Motor neuron (in vitro differentiated cells): ENCODE data around the gene SNAPIN. TPM values are rescaled to one million over a fixed set of nuclear protein-coding genes. Genes with fewer than 3 reads are reported as not detected.

Source experiments
- ATAC-seq, 8 experiments: fragments of 200-7000 bp; cut with Tn5 transposase; replicated peaks in 6 of 8; 2 replicates each; pipeline ENCODE4 v1.8.0; 2021; ENCODE audit warnings: mild to moderate bottlenecking in 8 of 8, moderate library complexity in 8 of 8
- H3K27ac ChIP-seq, 2 donors: fragments of 250-450 bp; sonication (Bioruptor Pico); 2 replicates each; pipeline ENCODE4 v1.9.0; 2021; ENCODE audit warnings: antibody characterized with exemption in 2 of 2, mild to moderate bottlenecking in 2 of 2, moderate library complexity in 1 of 2
- H3K4me1 ChIP-seq, 2 donors: fragments of 250-450 bp; sonication (Bioruptor Pico); replicated peaks in 1 of 2; 2 replicates each; pipeline ENCODE4 v1.6.1; 2021; ENCODE audit warnings: antibody characterized with exemption in 2 of 2, mild to moderate bottlenecking in 2 of 2, moderate library complexity in 1 of 2
- H3K4me3 ChIP-seq, 5 donors: fragments of 250-450 bp; sonication (Bioruptor Pico); 2 replicates each; pipeline ENCODE4 v1.9.0; 2021; ENCODE audit warnings: antibody characterized with exemption in 5 of 5, mild to moderate bottlenecking in 5 of 5, moderate library complexity in 4 of 5
- WGBS, 10 experiments: fragments of 450-650 bp; shearing (Covaris generic); methylation state at CpG; one replicate each; pipeline ENCODE4 v1.0.0; 2022; 5-methylcytosine and 5-hydroxymethylcytosine counted together
- in situ Hi-C, 9 experiments: fragments of 400-800 bp; cut with MboI; loops; one replicate each; pipeline ENCODE4 v1.15.0; 2021; ENCODE audit warnings: low sequenced_read_pairs in 9 of 9, low pct_unique_long_range_greater_than_20kb in 2 of 9; ENCODE audit not compliant: unreplicated experiment in 9 of 9
- total RNA-seq, 8 experiments: library from RNA; unstranded; fragments of 300-600 nt; gene quantifications; 2 replicates each; pipeline versions ENCODE4 v1.2.3 to v1.2.4, GENCODE V29; 2022

Gene SNAPIN
- total RNA-seq, 8 experiments from 2014 or later: 36.1 to 93.5 (median 53.3) TPM

DNA sequence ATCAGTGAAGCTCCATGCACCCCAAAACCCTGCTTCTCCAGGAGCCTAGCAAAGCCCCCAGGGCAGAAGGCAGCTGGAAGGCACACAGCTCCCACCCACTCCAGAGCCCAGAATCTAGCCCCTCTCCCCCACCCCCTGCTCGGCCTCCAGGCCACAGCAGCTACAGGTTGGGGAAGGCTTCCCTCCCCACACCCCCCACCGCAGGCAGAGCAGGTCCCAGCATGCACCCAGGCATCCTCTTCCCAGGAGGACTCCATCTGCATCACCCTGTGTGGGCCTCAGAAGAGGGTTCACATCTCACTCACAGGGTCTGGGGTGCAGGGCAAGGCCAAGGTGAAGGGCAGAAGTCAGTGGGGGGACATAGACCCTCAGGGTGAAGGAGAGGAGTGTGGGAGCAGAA lies 43.1 kb upstream of the SNAPIN start:
- 50% methylated on average over 1 of the region's 2 CpGs; no CpG with 5 or more reads in 9 of the 10 experiments for WGBS, 10 experiments
- Histone ChIP-seq H3K4me3 (no peak overlapping the region), H3K27ac (no peak overlapping the region), H3K4me1 (peaks cover 10 to 23% of the 10 kb centered on the region in 2 donors)
- in situ Hi-C loops: no loop called here
- ATAC-seq: no peak

DNA sequence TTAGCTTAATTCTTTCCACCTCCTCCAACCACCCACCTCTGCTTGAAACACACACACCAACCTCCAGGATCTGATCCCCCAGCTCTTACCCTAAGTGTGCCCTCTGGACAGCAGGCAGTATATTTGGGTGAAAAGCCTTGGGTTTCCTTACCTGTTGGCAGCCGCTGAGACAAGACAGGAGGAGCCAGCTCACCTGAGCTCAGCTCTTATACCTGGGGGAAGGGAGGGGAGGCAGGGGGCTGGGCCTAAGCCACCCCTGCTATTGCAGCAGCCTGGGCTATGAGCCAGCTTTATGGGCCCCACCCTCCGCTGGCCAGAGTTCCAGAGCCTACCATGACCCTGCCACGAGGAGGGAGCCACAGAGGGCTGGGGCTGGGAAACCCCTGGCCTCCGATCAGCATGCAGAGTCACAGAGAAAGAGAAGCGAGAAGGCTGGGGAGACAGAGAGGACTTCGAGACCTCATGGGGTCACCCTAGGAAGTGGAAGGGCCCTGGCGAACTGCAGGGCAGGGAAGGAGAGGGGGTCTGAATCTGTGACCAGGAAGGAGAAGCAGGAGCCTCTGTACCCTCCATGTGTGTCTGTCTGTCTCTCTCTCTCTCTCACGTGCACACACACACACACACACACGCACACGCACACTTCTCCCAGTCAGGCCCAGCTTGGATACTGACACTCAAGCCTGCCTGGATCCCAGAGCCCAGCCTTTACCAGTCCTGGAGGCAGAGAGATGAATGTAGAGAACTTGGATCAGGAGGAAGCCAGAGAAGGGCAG lies 42.2 kb upstream of the SNAPIN start, which contains the start of gene S100A14:
Gene S100A14, minus strand, starts transcription at position 182 of the 773 bp plus-strand sequence. CDS start 467 bp downstream, outside the sequence.
- Histone ChIP-seq H3K4me3 (no peak within 1 kb of the TSS), H3K27ac (no peak within 1 kb of the TSS), H3K4me1 (peaks cover 10 to 23% of the 10 kb centered on the region in 2 donors)
- peak in 2 of 8 experiments; percentile 11 for ATAC-seq
- WGBS, 10 experiments: 60 to 74% (median 72%) methylated on average over 2 to 4 of the region's 10 CpGs; no CpG with 5 or more reads in 7 of the 10 experiments
- in situ Hi-C loops: no loop called here

DNA sequence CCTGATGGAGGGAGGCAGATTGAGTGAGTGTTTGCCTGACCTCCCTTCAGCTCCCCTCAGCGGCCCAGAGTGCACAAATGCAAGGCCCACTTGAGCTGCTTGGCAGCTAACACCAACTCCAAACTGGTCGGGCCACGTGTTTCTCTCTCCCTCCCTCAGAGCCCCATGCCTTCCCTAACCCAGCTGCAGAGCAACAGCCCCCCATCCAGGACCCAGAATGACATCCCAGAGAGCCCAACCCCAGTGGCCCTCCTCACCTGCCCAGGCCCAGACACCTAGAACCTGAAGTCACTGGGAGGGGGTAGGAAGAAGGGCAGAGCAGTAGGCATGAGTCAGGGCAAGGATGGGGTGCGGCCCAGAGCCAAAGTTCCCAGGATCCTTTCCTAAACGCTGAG lies 41.6 kb upstream of the SNAPIN start:
- WGBS, 10 experiments: 40 to 90% (median 60%) methylated on average over 1 to 3 of the region's 5 CpGs; no CpG with 5 or more reads in 2 of the 10 experiments

DNA sequence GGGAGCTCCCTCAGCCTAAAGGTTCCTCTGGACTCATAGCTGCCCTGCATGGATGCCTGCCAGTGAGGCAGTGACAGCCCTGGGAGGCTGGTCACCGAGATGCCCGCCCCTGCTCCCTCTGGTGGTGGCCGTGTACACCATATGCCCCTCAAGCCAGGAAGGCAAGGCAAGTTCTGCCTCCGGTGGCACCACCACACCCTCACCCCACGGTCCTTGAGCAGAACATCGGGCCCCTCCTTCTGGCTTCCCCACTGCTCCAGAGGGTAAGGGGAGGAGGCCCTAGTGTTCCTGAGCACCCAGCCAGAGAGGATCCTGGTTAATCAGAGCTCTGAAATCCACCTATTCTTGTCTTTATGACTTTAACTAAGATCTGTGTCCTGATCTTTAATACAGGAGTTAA lies 40.8 kb upstream of the SNAPIN start:
- 27 to 95% (median 68%) methylated on average over 2 to 6 of the region's 6 CpGs; no CpG with 5 or more reads in 4 of the 10 experiments for WGBS, 10 experiments
- ATAC-seq: peak in 6 of 8 experiments; percentile 65 to 95 (median 76)
- in situ Hi-C loops: no loop called here

More for the DNA sequence above, 41.6 kb upstream of the SNAPIN start:
- H3K4me1 ChIP-seq: peaks cover 12 to 17% of the 10 kb centered on the region in 2 donors
- in situ Hi-C loops: no loop called here
- H3K27ac ChIP-seq: no peak overlapping the region
- H3K4me3 ChIP-seq: no peak overlapping the region
- no peak for ATAC-seq

DNA sequence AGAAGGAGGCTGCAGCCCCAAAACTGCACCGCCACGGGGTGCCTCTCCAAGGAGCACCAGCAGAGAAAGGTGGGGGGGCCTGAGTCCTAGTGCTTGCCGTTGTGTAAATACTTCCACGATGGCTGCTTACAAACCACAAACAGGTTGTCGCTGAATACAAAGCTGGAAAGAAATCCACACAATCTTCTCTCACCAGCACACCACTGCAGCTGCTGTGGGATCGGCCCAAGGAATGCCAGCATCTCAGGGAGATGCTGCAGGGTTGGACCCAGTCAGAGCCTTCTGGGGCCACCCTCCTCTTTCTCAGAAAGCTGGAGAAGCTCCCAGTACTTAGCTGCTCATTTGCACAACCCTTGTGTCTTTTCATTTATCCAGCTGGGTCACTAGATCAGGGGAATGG lies 39.3 kb upstream of the SNAPIN start:
- Histone ChIP-seq H3K27ac (no peak overlapping the region), H3K4me1 (peaks cover 5% of the 10 kb centered on the region in 2 donors), H3K4me3 (no peak overlapping the region)
- 70 to 100% (median 96%) methylated on average over 1 to 5 of the region's 6 CpGs; no CpG with 5 or more reads in 3 of the 10 experiments for WGBS, 10 experiments
- in situ Hi-C loops: no loop called here
- no peak for ATAC-seq

More for the DNA sequence above, 40.8 kb upstream of the SNAPIN start:
- Histone ChIP-seq H3K27ac (no peak overlapping the region), H3K4me1 (peaks cover 8 to 9% of the 10 kb centered on the region in 2 donors), H3K4me3 (no peak overlapping the region)

DNA sequence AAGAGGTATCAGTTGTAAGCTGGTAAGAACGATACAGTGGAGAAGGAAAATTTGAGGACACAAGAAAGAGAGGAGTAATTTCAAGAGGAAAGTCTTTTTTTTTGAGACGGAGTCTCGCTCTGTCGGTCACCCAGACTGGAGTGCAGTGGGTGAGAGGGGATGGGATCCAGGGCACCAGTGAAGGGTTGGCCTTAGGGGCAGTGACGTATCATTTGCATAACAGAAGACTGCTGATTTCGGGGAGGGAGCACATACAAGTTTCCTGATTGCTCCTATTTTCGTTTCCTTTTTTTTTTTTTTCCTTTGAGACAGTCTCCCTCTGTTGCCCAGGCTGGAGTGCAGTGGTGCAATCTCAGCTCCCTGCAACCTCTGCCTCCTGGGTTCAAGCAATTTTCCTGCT lies 35.4 kb upstream of the SNAPIN start:
- peaks cover 22 to 24% of the 10 kb centered on the region in 2 donors for H3K4me1 ChIP-seq
- ATAC-seq: no peak
- no peak overlapping the region for H3K4me3 ChIP-seq
- 23 to 100% (median 56%) methylated on average over 1 to 7 of the region's 7 CpGs; no CpG with 5 or more reads in 1 of the 10 experiments for WGBS, 10 experiments
- in situ Hi-C loops: no loop called here
- H3K27ac ChIP-seq: no peak overlapping the region

DNA sequence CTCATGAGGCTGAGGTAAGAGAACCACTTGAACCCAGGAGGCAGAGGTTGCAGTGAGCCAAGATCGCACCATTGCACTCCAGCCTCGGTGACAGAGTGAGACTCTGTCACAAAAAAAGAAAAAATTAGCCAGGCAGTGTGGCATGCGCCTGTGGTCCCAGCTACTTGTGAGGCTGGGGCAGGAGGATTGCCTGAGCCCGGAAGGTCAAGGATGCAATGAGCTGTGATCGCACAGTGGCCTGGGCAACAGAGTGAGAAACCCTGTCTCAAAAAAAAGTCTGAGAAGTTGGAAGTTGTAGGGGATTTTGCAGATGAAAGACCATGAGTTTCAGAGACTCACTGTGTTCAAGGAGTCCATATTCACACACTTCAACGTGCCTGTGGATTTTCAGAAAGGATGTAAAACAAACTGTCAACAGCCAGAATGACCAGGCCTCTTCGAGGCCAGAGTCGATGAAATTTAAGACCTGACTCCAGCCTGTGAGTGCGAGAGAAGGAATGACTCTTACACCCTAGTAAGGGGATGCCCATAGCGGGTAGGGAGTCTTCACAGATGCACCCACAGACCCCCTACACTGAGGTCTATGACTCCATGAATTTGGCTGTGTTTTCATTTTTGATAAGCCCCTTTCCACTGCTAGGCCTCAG lies 33.4 kb upstream of the SNAPIN start:
- Histone ChIP-seq H3K4me1 (peaks cover 23 to 24% of the 10 kb centered on the region in 2 donors), H3K27ac (no peak overlapping the region), H3K4me3 (no peak overlapping the region)
- WGBS, 10 experiments: 40 to 95% (median 90%) methylated on average over 1 to 9 of the region's 10 CpGs; no CpG with 5 or more reads in 2 of the 10 experiments
- in situ Hi-C loops: loop anchor here in 3 of 9 experiments (25.0 kb wide), 1 partner anchor 113 kb away; no protein-coding TSS in a partner anchor
- no peak for ATAC-seq

DNA sequence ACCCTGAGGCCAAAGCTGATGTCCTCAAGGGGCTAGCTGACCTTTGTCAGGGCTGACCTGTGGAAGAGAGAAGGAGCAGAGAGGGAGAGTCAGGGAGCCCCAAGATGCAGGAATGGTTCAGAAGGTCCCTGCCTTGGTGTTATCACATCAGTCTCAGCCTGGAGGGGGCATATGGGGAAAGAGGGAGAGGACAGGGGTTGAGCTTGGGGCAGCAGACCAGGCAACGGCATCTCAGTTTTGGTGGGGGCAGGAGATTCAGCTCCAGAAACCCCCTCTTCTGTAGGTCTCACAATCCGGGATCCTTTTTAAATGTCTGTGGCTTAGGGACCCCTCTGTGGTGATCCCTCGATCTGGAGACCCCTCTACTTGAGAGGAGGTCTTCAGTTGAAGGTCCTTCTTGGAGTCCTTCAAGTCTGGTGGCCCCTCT lies 32.0 kb upstream of the SNAPIN start:
- no peak for ATAC-seq

DNA sequence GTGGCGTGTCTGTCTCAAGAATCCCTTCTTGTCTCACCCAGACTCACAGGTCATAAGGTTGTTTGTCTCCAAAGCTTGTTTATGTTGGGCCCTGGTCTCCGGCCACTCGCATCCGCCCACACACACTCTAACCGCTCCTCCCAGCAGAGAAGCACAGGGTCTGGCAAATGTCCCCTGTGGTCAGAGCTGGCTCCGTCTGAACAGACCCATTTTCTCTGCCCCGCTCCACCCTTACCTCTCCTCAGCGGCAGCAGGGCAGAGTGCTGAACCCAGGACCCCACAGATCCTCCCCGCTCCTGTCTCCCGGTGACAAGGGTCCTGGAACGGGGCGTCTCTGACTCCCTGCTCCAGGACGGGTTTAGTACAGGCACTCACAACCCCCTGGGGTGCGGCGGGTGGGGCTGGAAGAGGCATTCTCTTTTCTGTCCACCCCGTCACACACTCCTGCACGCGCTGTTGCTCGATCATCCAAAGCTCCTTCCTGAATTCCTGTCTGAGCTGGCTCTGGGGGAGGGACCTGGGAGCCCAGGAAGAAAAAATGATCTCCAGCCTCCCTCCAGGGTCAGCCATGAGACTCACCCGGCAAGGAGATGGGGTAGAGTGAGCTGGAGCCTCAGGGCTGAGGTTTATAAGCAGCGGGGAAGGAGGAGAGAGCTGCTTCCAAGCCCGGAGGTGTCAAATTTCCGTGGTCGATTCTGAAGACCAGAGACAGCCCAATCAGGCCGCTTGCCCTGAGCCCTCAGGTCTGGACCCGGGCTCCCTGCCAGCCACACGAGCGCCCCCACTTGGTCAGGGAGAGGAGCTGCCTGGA lies 31.4 kb upstream of the SNAPIN start, which contains the start of gene S100A13:
Gene S100A13, minus strand, starts transcription at position 602 of the 811 bp plus-strand sequence. CDS start 1,033 bp downstream, outside the sequence.
- ATAC-seq: peak; percentile 82 to 95 (median 87)
- 0 to 37% (median 0%) methylated on average over 1 to 12 of the region's 28 CpGs; no CpG with 5 or more reads in 3 of the 10 experiments for WGBS, 10 experiments
- Histone ChIP-seq H3K27ac (peak within 1 kb of the TSS; percentile 27 to 74), H3K4me1 (peaks cover 19 to 26% of the 10 kb centered on the region in 2 donors), H3K4me3 (peak within 1 kb of the TSS; percentile 11 to 31 (median 29))
- in situ Hi-C loops: loop anchor here in 3 of 9 experiments (25.0 kb wide), 1 partner anchor 115 kb away; no protein-coding TSS in a partner anchor

More for the DNA sequence above, 32.0 kb upstream of the SNAPIN start:
- in situ Hi-C loops: loop anchor here in 3 of 9 experiments (25.0 kb wide), 1 partner anchor 114 kb away; no protein-coding TSS in a partner anchor
- H3K4me1 ChIP-seq: peaks cover 21 to 26% of the 10 kb centered on the region in 2 donors
- H3K27ac ChIP-seq: peak overlapping the region in 1 of 2 donors; percentile 74
- WGBS, 10 experiments: 64 to 80% (median 78%) methylated on average over 1 to 3 of the region's 3 CpGs; no CpG with 5 or more reads in 7 of the 10 experiments
- peak overlapping the region in 4 of 5 donors; percentile 11 to 31 (median 30) for H3K4me3 ChIP-seq

DNA sequence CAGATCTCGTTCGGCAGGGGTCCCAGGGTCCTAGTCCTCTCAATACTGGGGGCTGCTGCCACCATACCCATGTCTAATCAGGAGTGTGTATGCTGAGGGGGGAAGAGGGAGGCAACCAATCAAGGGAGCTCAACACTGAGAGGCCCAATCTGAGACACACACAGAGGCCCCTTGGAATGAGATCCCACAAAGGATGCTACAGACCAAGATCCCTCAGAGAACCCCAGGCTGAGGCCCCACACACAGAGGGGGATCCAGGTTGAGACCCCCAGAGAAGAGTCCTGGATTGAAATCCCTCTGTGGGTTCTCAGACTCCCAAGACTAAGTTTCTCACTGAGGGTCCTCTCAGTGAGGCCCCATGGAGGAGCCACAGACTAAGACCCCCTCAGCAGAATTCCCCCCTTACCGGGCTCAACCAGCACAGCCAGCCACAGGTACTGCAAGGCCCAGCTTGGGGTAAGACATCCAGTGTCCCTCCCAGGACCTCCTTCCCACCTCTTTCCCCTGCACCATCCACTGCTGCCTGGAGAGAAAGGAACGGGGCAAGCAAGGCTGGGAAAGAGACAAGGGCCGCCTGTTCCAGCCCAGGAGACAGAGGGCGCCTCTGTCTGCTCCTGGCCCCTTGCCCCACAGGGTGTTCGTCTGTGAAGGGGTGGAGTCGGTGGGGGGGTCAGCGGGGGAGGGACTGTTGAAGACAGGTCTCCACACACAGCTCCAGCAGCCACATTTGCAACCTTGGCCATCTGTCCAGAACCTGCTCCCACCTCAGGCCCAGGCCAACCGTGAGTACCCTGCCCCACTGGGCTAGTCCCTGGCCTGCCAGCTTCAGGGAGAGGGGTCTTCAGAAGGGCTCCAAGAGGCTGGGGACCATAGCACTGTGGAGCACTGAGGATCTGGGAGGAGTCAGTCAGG lies 30.5 kb upstream of the SNAPIN start, which contains the start of gene S100A1:
Gene S100A1, plus strand, starts transcription at position 720 of the 912 bp plus-strand sequence. CDS start 2,088 bp downstream, outside the sequence.
- H3K27ac ChIP-seq: peak within 1 kb of the TSS; percentile 27 to 74
- WGBS, 10 experiments: 8 to 100% (median 54%) methylated on average over 1 to 4 of the region's 10 CpGs; no CpG with 5 or more reads in 5 of the 10 experiments
- H3K4me3 ChIP-seq: peak within 1 kb of the TSS; percentile 11 to 31 (median 29)
- H3K4me1 ChIP-seq: peaks cover 19 to 26% of the 10 kb centered on the region in 2 donors
- ATAC-seq: peak in 1 of 8 experiments; percentile 11
- in situ Hi-C loops: loop anchor here in 3 of 9 experiments (25.0 kb wide), 1 partner anchor 116 kb away; no protein-coding TSS in a partner anchor
